Hepatocyte (in vitro differentiated cells): ENCODE data around the gene LRP1B.

Source experiments
- EZH2 ChIP-seq: fragments of 200-600 bp; sonication (generic); IDR thresholded peaks from 2 replicates; pipeline ENCODE4 v1.6.1; 2016; ENCODE audit warnings: antibody characterized with exemption, mild to moderate bottlenecking, borderline replicate concordance
- EZH2phosphoT487 ChIP-seq: fragments of 200-600 bp; sonication (generic); IDR thresholded peaks from one replicate; pipeline ENCODE4 v1.6.1; 2018; ENCODE audit warnings: antibody characterized with exemption, mild to moderate bottlenecking, low read depth, moderate library complexity; ENCODE audit not compliant: unreplicated experiment, severe bottlenecking
- TF ChIP-seq, protein P1 (sequence below): fragments of 200-600 bp; sonication (generic); IDR thresholded peaks from 2 replicates; pipeline ENCODE4 v1.5.1; 2016; ENCODE audit warnings: antibody characterized with exemption, mild to moderate bottlenecking; ENCODE audit not compliant: poor library complexity

- TF ChIP-seq EZH2 (no peak), EZH2phosphoT487 (no peak)
- TF ChIP-seq, protein P1, sequence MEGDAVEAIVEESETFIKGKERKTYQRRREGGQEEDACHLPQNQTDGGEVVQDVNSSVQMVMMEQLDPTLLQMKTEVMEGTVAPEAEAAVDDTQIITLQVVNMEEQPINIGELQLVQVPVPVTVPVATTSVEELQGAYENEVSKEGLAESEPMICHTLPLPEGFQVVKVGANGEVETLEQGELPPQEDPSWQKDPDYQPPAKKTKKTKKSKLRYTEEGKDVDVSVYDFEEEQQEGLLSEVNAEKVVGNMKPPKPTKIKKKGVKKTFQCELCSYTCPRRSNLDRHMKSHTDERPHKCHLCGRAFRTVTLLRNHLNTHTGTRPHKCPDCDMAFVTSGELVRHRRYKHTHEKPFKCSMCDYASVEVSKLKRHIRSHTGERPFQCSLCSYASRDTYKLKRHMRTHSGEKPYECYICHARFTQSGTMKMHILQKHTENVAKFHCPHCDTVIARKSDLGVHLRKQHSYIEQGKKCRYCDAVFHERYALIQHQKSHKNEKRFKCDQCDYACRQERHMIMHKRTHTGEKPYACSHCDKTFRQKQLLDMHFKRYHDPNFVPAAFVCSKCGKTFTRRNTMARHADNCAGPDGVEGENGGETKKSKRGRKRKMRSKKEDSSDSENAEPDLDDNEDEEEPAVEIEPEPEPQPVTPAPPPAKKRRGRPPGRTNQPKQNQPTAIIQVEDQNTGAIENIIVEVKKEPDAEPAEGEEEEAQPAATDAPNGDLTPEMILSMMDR = no peak
Measured at GRCh38 chr2:140597836-140598235, 1533.0 kb downstream of the LRP1B start.
